ENCODE data around the gene USP13. TPM values are rescaled to one million over a fixed set of nuclear protein-coding genes. Genes with fewer than 3 reads are reported as not detected.

Gene USP13
- total and polyA plus RNA-seq, 2 experiments from 2014 or later = 9.6 to 22.7 TPM

GRCh38 chr3:179673523-179673922 lies 20.7 kb downstream of the USP13 start (continued):
- TF ChIP-seq ZNF462 (CRISPR knock-in tag; IDR thresholded peaks at IDR 0.05) (no peak), ZNF331 (CRISPR knock-in tag; IDR thresholded peaks at IDR 0.05; ENCODE audit: low read depth) (no peak), EZH2phosphoT487 (IDR thresholded peaks at IDR 0.05; ENCODE audit: unreplicated experiment) (no peak), CREB1 (CRISPR knock-in tag; IDR thresholded peaks at IDR 0.05; ENCODE audit: low read depth) (no peak)

DNA sequence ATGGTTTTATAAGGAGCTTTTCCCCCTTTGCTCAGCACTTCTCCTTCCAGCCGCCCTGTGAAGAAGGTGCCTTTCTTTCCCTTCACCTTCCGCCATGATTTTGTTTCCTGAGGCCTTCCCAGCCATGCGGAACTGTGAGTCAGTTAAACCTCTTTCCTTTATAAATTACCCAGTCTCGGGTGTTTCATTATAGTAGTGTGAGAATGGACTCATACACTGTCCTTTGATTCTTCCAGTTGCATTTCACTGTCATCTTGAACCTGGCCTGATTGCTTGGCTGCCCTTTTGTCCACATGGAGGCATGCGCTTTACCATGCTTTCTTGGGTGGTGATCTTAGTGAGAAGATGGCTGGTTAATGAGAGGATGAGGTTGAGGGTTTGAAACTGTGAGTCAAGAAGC lies 23.2 kb downstream of the USP13 start:
- no peak overlapping the region for H2AFZ ChIP-seq
- DNase-seq (ENCODE audit: low spot score) (no peak), ATAC-seq (no peak)
- Mint-ChIP-seq H3K27me3 (ENCODE audit: insufficient read depth, low read depth, poor library complexity) (peaks cover 3% of the 10 kb centered on the region), H3K4me1 (peaks cover 24% of the 10 kb centered on the region), H3K4me3 (no peak overlapping the region), H3K27ac (no peak overlapping the region), H3K9me3 (no peaks in the 10 kb centered on the region), H3K36me3 (ENCODE audit: low read depth) (no peaks in the 10 kb centered on the region)
- no peak overlapping the region for H3K4me3 ChIP-seq
- peaks cover 97% of the 10 kb centered on the region for H3K79me2 ChIP-seq (replicated peaks; ENCODE audit: insufficient read depth)
- no peaks in the 10 kb centered on the region for H3F3A ChIP-seq (replicated peaks; ENCODE audit: low read depth)
- H3K27ac ChIP-seq (ENCODE audit: low read depth) = peak overlapping the region; percentile 47
- H3K36me3 ChIP-seq (ENCODE audit: insufficient read depth) = no peaks in the 10 kb centered on the region
- no peak overlapping the region for H3K4me2 ChIP-seq
- H3K9me2 ChIP-seq (ENCODE audit: insufficient read depth) = no peaks in the 10 kb centered on the region; the same call in 1 of the 2 replicates
- TF ChIP-seq CREB1 (CRISPR knock-in tag; IDR thresholded peaks at IDR 0.05; ENCODE audit: low read depth) = no peak
- TF ChIP-seq EZH2 (IDR thresholded peaks at IDR 0.05; ENCODE audit: low read depth, unreplicated experiment) = no peak
- TF ChIP-seq STAT1 (IDR thresholded peaks at IDR 0.05; ENCODE audit: unreplicated experiment) = no peak
- TF ChIP-seq NANOG (IDR thresholded peaks at IDR 0.05; ENCODE audit: borderline replicate concordance) = no peak
- no peak for TF ChIP-seq CTCF (conservative IDR thresholded peaks at IDR 0.05; ENCODE audit: low read depth in 2 of 2)
- no peak for TF ChIP-seq ZNF114 (CRISPR knock-in tag; IDR thresholded peaks at IDR 0.05)
- no peak for TF ChIP-seq ZNF331 (CRISPR knock-in tag; IDR thresholded peaks at IDR 0.05; ENCODE audit: low read depth)
- TF ChIP-seq POLR2AphosphoS5 (IDR thresholded peaks at IDR 0.05; ENCODE audit: low read depth) = no peak
- TF ChIP-seq EZH2phosphoT487 (IDR thresholded peaks at IDR 0.05; ENCODE audit: unreplicated experiment) = no peak
- no peak for TF ChIP-seq JUNB (IDR thresholded peaks at IDR 0.05; ENCODE audit: unreplicated experiment)
- TF ChIP-seq ETS1 (IDR thresholded peaks at IDR 0.05) = no peak
- TF ChIP-seq REST (IDR thresholded peaks at IDR 0.05; ENCODE audit: unreplicated experiment) = no peak
- no peaks in the 10 kb centered on the region for H3K27me3 ChIP-seq (ENCODE audit: insufficient read depth)
- H4K20me1 ChIP-seq (replicated peaks; ENCODE audit: insufficient read depth) = peaks cover 16% of the 10 kb centered on the region; the same call in 1 of the 2 replicates
- peaks cover 25% of the 10 kb centered on the region for H3K4me1 ChIP-seq (ENCODE audit: insufficient read depth)
